HTERT RPE-1 (cell line): ENCODE data around the gene TLR6.

Source experiments
- in situ Hi-C: fragments of 300-500 bp; cut with MboI; formaldehyde crosslinking; loops from 4 replicates; pipeline ENCODE4 v1.14.3; 2020; ENCODE audit warnings: low sequenced_read_pairs

TLR6 gene, protein sequence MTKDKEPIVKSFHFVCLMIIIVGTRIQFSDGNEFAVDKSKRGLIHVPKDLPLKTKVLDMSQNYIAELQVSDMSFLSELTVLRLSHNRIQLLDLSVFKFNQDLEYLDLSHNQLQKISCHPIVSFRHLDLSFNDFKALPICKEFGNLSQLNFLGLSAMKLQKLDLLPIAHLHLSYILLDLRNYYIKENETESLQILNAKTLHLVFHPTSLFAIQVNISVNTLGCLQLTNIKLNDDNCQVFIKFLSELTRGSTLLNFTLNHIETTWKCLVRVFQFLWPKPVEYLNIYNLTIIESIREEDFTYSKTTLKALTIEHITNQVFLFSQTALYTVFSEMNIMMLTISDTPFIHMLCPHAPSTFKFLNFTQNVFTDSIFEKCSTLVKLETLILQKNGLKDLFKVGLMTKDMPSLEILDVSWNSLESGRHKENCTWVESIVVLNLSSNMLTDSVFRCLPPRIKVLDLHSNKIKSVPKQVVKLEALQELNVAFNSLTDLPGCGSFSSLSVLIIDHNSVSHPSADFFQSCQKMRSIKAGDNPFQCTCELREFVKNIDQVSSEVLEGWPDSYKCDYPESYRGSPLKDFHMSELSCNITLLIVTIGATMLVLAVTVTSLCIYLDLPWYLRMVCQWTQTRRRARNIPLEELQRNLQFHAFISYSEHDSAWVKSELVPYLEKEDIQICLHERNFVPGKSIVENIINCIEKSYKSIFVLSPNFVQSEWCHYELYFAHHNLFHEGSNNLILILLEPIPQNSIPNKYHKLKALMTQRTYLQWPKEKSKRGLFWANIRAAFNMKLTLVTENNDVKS

DNA sequence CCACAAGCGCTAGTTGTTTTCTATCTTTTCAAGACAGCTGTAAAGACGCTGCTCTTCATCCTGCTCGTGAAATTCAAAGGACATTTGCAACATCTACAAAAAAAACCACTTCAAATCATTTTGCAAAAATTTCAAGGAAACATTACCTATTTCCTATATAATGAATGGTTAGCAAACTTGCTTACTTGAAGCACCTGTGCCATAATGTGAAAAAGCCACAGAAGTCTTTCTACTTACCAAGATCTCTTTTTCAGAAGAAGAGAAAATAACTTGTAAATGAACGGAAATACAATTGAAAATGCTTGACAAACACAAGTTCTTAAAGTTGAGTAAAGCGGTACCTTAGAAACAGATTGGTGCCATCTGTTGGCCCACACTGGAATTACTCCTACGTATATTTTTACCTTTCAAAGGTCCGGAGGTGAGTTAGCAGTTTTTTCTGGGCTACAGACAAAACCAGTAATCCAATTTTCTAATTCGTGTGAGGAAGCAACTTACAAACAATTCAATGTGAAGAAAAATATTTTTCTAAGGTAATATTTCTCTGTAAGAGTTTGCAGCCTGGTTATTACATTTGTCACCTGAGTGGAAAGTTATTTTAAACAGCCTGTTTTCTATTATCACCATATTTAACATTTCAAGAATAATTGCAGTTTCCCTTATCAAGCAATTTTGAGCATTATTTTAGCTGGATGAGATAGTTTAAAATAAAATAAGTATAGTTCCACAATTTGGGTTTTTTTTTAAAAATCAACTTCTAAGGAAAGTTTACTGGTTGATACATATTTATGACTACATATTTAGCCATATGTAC is at the start of gene TLR6:
TLR6 (minus strand) TSS at position 294 of the 814 bp plus-strand sequence. CDS start 27,344 bp downstream, outside the sequence.
- in situ Hi-C loops, result no loop called here

DNA sequence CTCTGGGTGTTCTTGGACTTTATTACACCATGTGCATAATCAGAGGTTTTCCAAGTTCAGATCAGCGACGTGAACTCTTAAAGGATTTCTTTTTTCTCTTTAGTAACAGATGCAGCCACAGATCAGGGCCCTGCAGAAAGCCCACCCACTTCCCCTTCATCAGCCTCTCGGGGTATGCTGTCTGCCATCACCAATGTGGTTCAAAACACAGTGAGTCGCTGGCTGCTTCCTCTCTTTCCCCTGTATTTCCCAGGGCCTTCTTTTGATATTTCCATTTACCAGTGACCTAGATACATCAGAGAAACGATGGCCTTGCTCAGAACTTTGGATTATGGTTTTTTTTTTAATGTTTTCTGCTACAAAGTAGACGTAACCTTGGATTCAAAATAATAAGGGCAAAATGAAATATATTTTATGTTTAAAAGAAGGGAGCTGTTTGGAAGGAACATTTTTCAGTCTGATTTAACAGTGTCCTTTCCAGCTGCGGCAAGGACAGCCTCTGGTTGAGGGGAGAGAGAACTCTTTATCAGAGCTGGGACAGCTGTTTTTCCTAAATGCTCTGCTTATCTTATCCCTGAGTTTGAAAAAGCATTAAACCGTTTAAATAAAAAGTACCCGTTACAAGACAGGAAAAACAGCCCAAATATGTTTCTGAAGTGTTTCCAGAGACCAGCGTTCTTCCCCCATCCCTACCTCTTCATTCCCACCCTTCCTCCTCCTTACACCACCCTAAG is 49.2 kb upstream of the TLR6 start:
- in situ Hi-C loops, result no loop called here

DNA sequence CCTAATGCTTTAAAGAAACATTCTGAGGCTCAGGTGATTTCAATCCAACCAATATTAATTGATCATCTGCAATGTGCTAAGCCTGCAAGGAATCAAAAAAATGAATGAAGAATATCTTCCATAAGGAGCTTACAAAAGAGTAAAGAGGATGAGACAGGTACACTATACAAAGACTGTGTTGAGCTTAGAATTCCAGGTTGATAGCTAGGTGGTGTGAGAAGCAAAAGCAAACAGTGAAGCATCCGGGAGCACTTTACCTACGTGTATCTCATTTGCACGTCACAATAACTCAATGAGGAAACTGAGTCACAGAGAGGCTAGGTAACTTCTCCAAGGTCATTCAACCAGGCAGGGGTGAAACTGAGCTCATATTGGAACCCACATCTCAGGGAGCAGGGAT is 48.1 kb upstream of the TLR6 start:
- in situ Hi-C loops, result no loop called here

DNA sequence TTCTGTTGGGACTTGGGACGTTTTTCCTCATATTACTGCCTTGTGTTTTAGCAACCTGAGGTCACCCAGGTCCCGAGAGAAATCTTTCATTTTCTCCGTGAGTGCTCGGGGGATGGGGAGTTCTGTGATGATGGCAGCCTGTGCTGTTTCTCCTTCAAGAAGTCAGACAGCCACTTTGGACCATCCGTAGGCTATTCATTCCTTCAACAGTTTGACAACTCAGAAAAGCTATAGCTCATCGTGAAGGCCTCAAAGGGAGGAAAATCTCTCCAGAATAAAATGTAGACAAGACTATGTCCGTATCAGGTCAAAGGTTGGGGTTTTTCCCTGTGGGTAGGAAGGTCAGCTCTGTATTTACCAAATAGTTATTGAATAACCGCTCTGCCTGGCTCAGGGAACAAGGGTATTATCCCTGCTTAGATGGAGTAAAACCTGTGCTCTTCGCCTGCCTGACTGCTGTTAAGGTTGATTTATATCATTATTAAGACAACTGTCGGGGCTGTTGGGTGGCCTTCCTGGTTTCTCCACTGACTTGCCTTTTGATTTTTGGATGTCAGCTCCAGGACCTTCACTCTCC is 47.6 kb upstream of the TLR6 start:
- in situ Hi-C loops, result no loop called here

DNA sequence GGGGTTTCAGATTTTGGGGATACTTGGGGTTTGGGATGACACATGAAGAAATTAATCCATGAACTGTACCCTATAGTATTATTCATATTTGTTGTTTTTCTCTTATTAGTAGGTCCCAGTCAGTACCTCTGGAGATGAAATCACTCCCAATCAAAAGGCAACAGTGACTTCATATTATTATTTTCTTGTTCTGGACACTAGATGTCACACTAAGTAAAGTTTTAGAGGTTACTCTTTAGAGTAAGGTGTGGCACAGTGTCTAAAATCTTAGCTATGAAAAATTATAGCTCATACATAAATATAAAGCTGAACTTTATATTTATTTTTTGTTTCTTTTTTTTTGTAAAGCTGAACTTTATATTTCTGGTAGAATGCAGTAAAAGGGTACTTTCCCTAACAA is 46.1 kb upstream of the TLR6 start:
- in situ Hi-C loops, result no loop called here

DNA sequence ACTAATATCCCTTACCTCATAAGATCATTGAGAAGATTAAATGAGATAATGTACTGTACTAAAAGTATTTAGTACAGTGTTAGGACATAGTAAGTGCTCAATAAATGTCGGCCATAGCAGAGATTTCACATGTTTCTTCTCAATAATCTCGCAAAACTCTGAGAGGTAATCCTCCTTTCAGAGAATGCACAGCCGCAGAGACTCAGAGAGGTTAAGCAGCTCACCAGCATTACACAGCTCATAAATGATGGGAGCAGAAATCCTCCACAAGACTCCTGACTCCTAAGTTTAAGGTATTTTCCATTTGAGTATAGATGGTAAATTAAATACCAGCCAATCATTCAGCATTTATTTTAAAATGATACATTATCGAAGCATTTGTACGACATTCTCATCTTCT is 45.6 kb upstream of the TLR6 start:
- in situ Hi-C loops, result no loop called here

DNA sequence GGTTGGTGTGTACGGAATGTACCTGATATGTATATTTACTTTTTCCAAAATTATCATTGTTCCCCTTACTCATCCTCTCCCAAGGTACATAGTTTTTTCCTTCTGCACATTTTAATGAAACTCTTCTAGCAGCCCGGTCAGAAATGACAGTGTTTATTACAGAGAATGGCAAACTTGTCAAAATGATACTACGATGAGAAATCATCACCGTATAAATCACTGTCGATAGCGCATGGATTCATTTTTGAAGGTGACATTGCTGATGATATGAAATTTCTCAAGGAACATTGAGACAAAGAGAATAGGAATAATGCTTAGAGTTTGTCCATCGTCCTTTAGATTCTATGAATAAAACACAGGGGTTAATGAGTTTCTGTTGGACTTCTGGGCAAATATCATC is 41.6 kb upstream of the TLR6 start:
- in situ Hi-C loops, result no loop called here

- in situ Hi-C loops, result no loop called here
Observed at GRCh38 chr4:38896940-38897339, 40.3 kb upstream of the TLR6 start.

DNA sequence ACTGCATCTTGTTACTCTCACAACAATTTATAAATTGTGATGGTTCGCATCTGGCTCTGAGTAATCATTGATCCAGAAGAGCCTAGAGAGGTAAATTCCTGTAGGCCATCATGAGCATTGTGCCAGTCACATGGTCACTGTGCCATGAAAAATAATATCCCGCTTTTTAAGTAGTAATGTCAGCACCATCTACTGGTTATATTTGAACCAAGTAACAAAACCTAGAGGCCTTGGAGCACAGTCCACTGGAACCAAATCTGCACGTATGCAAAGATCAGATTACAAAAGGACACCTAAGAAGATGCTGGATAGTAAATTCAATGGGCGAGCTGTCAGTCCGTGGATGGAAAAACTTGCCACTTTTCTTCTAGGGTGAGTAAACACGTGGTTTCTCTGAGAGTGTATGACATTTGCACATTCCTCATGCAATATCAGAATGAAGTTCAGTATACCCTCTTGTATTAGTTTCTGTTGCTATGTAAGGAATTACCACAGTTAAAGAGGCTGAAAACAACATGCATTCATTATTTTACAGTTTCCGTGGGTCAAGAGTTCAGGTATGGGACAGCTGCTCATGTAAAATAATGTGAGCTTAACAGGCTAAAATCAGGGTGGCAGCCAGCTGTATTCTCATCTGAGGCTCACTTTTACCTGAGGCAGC is 37.8 kb upstream of the TLR6 start:
- in situ Hi-C loops, result no loop called here

DNA sequence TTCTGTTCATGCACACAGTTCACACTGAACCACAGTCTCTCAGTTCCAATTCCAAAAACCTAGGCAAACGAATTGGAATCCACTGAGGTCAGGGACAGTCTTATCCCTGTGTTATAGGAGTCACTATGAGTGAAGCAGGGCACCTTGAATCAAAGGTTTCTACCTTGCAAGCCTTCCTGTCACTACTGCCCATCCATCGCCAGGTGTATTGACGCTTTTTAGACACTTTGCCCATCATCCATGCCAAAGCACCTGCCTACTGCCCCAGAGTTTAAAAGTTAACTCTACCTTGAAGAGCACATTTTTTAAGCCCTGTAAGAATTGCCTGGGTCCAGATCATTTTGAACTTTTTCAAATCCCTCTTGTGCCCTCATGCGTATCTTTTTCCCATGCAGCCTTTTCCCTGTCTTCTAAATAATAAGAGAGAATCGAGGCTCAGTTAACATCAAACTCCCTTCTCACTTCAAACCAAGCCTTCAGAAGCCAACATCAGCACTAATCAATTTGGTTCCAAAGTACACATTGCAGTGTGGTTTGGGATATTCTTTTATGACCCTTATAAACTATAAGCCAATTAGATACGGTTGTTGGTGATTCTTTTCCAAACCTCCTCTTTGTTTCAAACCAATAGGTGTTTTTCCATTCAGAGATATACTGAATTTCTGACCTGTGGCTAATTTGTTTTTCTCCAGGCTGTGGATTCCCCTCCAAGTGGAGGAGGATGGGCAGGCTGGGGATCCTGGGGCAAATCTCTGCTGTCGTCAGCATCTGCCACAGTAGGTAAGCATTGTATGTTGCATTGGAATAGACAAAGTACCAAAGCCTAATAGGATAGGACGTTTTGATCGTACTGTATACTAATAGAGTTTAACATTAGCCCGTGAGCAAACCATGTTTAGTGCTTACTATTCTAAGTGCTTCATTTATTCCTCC is 34.7 kb upstream of the TLR6 start:
- in situ Hi-C loops, result no loop called here

DNA sequence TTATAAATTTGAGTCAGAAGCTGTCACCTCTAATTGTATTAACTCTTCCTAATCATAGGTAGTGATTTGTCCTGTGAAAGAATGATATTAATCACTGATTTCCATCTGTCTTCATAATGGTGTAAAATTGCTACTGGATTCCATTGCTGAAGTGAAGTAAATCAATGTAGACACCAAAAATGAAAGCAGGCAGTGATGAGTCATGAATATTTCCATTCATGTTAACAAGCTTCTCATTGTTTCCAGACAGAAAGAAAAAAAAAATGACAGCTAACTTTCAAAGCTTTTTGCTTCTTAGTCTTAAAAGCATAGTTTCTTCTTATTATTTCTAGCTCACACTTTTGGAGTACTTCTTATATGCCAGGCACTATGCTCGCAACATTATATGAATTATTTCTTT is 32.5 kb upstream of the TLR6 start:
- in situ Hi-C loops, result no loop called here

GRCh38 chr4:38884254-38884653 is 27.6 kb upstream of the TLR6 start:
- in situ Hi-C loops, result no loop called here

DNA sequence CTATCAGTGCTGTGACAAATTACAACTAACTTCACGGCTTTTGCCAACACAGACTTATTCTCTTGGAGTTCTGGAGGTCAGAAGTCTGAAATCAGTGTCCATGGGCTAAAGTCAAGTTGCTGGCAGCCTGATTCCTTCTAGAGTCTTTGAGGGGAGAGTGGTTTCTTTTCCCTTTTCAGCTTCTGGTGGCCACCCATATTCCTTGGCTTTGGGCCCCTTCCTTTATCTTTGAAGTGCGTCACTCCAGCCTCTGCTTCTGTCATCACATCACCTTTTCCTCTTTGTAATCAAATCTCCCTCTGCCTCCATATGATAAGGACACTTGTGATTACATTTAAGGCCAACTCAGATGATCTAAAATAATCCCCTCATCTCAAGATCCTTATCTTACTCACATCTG is 20.0 kb upstream of the TLR6 start:
- in situ Hi-C loops, result no loop called here

DNA sequence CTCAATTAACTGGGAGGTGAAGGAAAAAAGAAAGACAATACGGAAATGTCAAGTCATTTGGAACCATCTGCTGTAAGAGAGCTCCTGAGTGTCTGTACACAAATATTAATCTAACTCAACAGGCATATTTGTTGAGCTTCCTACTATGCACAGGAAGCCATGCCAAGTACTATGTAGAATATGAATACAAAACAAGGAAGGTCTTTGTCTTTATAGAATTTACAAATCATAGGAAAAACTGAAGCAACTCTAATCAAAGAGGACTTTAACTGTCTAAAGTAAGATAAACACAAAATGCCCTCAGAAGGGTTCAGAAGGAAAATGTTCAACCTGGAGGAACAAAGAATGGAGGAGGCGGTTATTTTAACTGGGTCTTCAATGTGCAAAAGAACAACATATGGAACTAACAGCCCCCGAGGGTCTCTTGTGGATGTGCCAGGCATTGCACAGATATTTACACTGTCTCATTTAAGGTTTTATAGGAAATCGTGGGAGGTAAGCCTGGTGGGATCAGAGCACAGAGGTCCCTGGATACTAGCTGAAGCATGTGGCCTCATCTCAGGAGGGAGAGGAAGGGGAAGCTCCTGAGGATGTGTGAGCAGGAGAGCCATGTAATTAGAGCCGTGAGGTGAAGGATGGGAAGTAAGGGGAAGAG is 16.8 kb upstream of the TLR6 start:
- in situ Hi-C loops, result no loop called here

GRCh38 chr4:38872620-38873019 is 16.0 kb upstream of the TLR6 start:
- in situ Hi-C loops, result no loop called here

DNA sequence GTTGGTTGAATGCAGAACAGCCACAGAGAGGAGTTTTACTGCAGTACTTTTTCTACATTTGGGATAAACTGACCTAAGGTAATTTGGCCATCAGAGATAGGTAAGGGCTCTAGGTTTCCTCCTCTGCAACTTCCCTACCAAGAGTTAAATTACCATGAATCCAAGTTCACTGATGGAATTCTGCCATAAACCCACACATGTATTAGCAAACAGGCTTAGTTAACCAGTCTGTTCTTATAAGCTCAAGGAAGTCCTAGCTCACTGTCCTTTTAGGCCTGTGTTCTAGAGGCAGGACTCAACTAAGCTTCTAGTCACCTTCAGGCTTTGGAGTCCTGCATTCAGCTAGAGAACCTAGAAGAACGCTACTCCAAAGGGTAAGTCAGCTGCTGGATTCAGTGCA is 15.0 kb upstream of the TLR6 start:
- in situ Hi-C loops, result no loop called here

DNA sequence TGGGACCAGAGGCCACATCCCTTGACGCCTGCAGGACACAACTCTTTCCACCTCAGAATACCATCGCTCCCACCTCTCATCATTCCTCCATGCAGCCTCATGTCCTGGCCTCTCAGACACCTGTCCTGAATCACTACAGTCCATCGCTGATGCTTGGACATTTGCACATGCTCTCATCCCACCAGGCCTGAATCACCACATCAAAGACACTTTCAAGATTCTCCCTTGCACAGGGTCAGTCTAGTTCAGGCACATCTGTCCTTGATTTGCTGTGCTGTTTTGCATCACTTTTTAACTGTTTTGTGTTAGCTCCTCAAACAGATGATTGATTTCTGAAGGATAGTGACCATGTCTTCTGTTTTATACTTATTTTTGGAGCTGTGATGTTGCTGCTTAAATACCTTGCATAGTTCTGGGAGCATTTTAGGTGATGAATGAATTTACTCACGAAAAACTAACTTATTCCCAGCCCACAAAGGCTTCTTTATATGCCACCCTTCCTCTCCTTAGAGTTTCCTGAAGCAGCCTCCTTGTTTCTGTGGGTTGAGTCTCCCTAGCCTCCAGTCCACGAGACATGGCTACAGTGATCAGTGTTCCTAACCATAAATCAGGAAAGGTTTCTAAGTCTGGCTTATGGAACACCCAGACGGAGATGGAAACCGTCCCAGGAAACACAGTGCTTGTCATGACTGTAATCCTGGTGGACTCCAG is 13.6 kb upstream of the TLR6 start:
- in situ Hi-C loops, result no loop called here

DNA sequence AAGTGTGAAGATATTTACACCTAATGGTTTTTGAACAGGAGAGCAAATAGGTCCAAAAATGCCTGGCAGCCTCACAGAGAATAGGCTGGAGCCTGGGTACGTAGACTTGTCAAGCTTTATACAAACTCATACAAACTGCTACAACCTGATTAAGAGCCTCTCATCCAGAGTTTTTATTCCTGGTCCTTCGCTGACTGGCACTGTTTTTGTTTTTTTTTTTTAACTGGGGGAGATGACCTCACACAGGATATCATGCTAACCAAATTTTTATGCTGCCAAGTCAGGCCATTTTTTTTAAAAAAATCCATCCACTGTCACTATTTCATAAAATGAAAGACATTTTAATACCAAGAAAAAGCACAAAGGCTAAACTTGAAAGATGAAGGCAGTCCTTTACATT is 12.9 kb upstream of the TLR6 start:
- in situ Hi-C loops, result no loop called here
